ENCODE results near the gene CFHR2.
"Not testable (repeated sequence)": the region's sequence is repeated elsewhere in the genome, so short reads cannot be mapped to it uniquely, and the experiment has no call there.

Gene CFHR2

GRCh38 chr1:196933531-196934189 is 9.9 kb upstream of the CFHR2 start:
- Histone ChIP-seq H3K36me3 (no peaks in the 10 kb centered on the region), H3K27me3 (no peaks in the 10 kb centered on the region), H3K4me1 (no peaks in the 10 kb centered on the region), H3K9me3 (no peaks in the 10 kb centered on the region), H3K4me3 (ENCODE audit: low read depth, low read length) (no peak overlapping the region)
- peak; percentile 8 for DNase-seq
- TF ChIP-seq CTCF (IDR thresholded peaks at IDR 0.05; ENCODE audit: low read depth, low read length), result no peak

GRCh38 chr1:196941474-196941873 is 2.1 kb upstream of the CFHR2 start:
- not testable (repeated sequence) for H3K36me3 ChIP-seq; DNase-seq; H3K9me3 ChIP-seq; H3K4me1 ChIP-seq; H3K27me3 ChIP-seq; H3K4me3 ChIP-seq (ENCODE audit: low read depth, low read length)

GRCh38 chr1:196951711-196952394 is 8.3 kb downstream of the CFHR2 start:
- Histone ChIP-seq H3K4me1 (no peaks in the 10 kb centered on the region), H3K36me3 (no peaks in the 10 kb centered on the region), H3K27me3 (peaks cover 2% of the 10 kb centered on the region), H3K9me3 (no peaks in the 10 kb centered on the region), H3K4me3 (ENCODE audit: low read depth, low read length) (no peak overlapping the region)
- no peak for TF ChIP-seq CTCF (IDR thresholded peaks at IDR 0.05; ENCODE audit: low read depth, low read length)
- no peak for DNase-seq

GRCh38 chr1:196954778-196955177 is 11.2 kb downstream of the CFHR2 start:
- no peak overlapping the region for H3K4me3 ChIP-seq (ENCODE audit: low read depth, low read length)
- H3K9me3 ChIP-seq, result no peaks in the 10 kb centered on the region
- H3K4me1 ChIP-seq, result no peaks in the 10 kb centered on the region
- DNase-seq, result no peak
- no peaks in the 10 kb centered on the region for H3K36me3 ChIP-seq
- peaks cover 6% of the 10 kb centered on the region for H3K27me3 ChIP-seq
- no peak for TF ChIP-seq CTCF (IDR thresholded peaks at IDR 0.05; ENCODE audit: low read depth, low read length)

GRCh38 chr1:196955926-196956325 is 12.4 kb downstream of the CFHR2 start:
- Histone ChIP-seq H3K4me1 (no peaks in the 10 kb centered on the region), H3K36me3 (no peaks in the 10 kb centered on the region), H3K9me3 (no peaks in the 10 kb centered on the region), H3K4me3 (ENCODE audit: low read depth, low read length) (no peak overlapping the region), H3K27me3 (peaks cover 13% of the 10 kb centered on the region)
- DNase-seq, result no peak
- no peak for TF ChIP-seq CTCF (IDR thresholded peaks at IDR 0.05; ENCODE audit: low read depth, low read length)

- peaks cover 22% of the 10 kb centered on the region for H3K27me3 ChIP-seq
- no peaks in the 10 kb centered on the region for H3K4me1 ChIP-seq
- no peak for DNase-seq
- no peaks in the 10 kb centered on the region for H3K9me3 ChIP-seq
- H3K36me3 ChIP-seq, result no peaks in the 10 kb centered on the region
- no peak overlapping the region for H3K4me3 ChIP-seq (ENCODE audit: low read depth, low read length)
- TF ChIP-seq CTCF (IDR thresholded peaks at IDR 0.05; ENCODE audit: low read depth, low read length), result no peak
Observed at GRCh38 chr1:196960854-196961253, 17.3 kb downstream of the CFHR2 start.

Data from BE2C (cell line).